Stomach (tissue), 4 donors: ENCODE measurements around the gene CCDC169.

Experiments
- CTCF ChIP-seq, 7 experiments: fragments of 450-650 bp in 4 of 7; fragments of 200-600 bp in 3 of 7; sonication (generic) in 3 of 7; IDR thresholded peaks; one replicate each; pipeline ENCODE4 v1.5.1; 2016 to 2019; ENCODE audit warnings: antibody characterized with exemption in 7 of 7, control low read depth in 2 of 7, mild to moderate bottlenecking in 1 of 7
- EP300 ChIP-seq: sonication (generic); formaldehyde crosslinking; IDR thresholded peaks from one replicate; pipeline ENCODE4 v1.6.1; 2017; ENCODE audit warnings: antibody characterized with exemption

- TF ChIP-seq CTCF (IDR thresholded peaks at IDR 0.05) (no peak), EP300 (no peak)
These were observed 28.3 kb upstream of the CCDC169 start for GRCh38 chr13:36325912-36326311.
